Measurements from ENCODE around the gene UQCRC1.

Gene UQCRC1

DNA sequence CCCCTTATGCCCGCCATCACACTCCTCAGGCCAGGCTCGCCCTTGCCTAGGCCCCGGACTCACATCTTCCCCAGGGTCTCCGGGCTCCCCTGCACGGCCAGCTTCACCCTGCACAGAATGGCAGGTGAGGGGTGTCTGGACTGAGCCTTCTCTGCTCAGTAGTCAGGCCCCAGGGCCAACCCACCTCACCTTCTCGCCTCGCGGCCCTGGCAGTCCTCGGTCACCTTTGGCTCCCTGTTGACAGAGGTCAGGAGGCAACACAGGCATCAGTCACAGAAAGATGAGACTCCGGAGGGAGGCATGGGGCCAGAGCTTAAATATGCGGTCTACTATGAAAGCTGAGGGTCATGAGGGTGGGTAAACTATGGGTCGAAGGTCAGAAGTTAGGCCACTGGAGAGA lies 37.5 kb downstream of the UQCRC1 start:
- no peak for DNase-seq (ENCODE audit: low spot score)

GRCh38 chr3:48569808-48570450 lies 39.5 kb downstream of the UQCRC1 start:
- DNase-seq (ENCODE audit: low spot score) = no peak

DNA sequence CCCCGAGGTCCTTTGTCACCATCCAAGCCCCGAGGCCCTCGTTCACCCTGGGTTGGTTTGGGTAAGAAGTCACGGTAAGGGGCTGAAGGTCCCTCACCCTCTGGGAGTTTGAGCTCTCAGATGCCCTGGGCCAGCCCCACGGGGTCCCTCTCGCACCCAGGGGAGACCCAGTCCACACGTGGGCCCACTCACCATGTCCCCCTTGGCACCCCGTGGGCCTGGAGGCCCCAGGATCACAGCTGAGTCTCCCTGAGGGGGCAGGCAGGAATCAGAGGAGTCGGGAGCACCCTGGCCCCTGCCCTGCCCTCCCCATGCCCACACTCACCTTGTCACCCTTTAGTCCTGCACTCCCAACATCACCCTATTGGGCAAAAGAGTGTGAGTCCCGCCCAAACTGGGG lies 40.0 kb downstream of the UQCRC1 start:
- no peak for DNase-seq (ENCODE audit: low spot score)

GRCh38 chr3:48568476-48568875 lies 41.0 kb downstream of the UQCRC1 start:
- DNase-seq (ENCODE audit: low spot score) = no peak

- DNase-seq (ENCODE audit: low spot score) = no peak
Measured at GRCh38 chr3:48567500-48567899, 41.9 kb downstream of the UQCRC1 start.

DNA sequence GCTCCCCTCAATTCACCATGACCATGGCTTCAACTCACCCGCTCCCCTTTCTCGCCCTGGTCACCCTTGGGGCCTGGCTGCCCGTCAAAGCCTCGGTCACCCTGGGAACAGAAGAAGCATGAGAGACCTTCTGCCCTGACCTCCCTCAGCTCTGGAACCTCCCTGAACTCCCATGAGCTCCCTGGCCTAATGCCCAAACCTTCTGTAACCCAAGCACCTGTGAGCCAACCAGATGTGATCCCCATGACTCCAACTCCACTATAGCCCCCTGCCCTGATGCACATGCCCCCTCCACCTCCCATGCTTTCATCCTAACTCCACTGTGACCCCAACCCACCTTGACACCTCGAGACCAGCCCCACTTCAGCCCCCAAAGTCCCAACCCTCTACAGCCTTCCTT lies 42.4 kb downstream of the UQCRC1 start:
- DNase-seq (ENCODE audit: low spot score) = no peak

GRCh38 chr3:48566401-48566760 lies 43.1 kb downstream of the UQCRC1 start:
- DNase-seq (ENCODE audit: low spot score) = no peak

DNA sequence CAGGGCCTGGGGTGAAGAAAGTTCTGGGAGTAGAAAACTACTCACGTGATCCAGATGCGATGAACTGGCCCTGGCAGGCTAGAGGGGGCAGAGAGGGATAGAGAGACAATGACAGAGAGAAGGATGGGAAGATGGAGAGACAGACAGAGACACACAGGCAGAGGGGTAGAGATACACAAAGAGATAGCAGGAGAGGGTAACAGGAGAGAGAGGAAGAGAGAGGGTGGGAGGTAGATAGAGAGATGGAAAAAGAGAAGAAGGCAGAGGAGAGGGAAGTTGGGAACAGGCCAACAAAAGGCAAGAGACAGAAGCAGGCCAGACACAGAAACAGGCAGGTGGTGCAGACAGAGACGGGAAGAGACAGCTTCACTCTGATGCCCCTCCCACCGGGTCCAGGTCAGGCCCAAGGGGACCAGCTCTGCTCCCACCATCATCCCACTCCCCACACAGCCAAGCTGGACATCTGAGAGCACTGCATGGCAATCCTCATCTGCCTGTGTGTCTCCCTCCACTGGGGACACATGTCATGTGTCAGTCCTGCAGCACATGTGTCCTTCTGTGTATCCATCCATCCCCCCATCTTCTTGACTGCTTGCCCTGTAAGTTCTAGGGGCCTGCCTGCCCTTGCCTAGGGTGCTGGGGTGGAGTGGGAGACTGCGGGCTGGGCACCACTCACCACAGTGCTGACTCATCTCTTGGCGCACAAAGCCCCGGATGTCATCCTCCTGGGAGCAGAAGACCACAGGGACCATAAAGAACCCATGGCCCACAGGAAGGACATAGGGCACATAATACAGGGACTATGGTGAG lies 43.6 kb downstream of the UQCRC1 start:
- DNase-seq (ENCODE audit: low spot score) = no peak

- DNase-seq (ENCODE audit: low spot score) = no peak
Measured at GRCh38 chr3:48565186-48565585, 44.3 kb downstream of the UQCRC1 start.

- no peak for DNase-seq (ENCODE audit: low spot score)
Measured at GRCh38 chr3:48564667-48565066, 44.8 kb downstream of the UQCRC1 start.

- no peak for DNase-seq (ENCODE audit: low spot score)
Measured at GRCh38 chr3:48564022-48564421, 45.4 kb downstream of the UQCRC1 start.

GRCh38 chr3:48563382-48563918 lies 46.0 kb downstream of the UQCRC1 start, which contains the start of gene UCN2:
TSS of gene UCN2 (minus strand) at chr3:48563781. CDS start at chr3:48563124, 657 bp downstream.
- DNase-seq (ENCODE audit: low spot score) = no peak

- DNase-seq (ENCODE audit: low spot score) = no peak
Measured at GRCh38 chr3:48562367-48563095, 46.9 kb downstream of the UQCRC1 start.

- DNase-seq (ENCODE audit: low spot score) = no peak
Measured at GRCh38 chr3:48561045-48561736, 48.3 kb downstream of the UQCRC1 start.

DNA sequence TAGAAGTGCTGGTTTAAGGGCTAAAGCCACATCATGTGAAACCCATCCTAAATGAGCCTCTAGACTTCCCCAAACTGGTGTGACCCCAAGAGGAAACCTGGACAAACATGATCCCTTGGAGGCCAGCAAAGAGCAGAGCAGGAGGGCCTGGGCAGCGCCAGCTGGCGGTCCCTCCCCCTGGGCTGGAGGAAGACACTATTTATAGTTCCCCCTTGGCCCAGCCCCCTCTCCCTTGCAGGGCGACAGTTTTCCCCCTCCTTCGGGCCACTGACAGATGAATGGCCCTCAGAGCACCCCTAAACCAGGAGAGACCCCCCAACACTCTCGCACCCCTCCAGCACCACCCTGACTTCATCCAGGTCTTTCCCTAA lies 48.8 kb downstream of the UQCRC1 start:
- DNase-seq (ENCODE audit: low spot score) = no peak

DNA sequence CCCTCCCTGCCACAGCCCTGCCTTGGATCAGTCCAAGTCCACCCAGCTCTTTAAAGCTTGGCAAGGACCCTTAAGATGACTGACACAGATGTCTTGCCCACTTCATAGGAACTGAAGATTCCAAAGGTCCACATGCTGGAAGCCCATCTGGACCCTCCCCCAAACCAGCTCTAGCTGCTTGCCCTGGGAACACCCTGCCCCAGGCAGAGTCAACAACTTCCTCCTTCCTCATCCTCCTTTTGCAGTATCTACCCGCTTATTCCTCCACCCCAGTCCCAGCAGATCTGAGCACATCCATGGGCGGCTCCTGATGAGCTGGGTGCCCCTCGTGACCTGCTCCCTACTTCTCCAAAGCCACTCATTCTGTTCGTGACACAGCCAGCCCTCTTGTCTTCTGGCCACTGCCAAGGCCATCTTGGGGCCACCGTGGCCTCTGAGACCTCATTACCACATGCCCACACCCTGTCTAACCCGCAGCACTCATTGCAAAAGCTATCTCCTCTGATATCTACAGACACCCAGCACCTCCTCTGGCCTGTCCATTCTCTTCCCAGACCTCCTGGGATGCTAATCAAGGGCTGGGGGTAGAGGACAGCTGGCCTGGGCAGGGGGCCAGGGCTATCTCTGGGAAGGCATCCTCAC lies 50.8 kb downstream of the UQCRC1 start:
- DNase-seq (ENCODE audit: low spot score) = no peak

- DNase-seq (ENCODE audit: low spot score) = peak; percentile 99
Measured at GRCh38 chr3:48556796-48557626, 52.4 kb downstream of the UQCRC1 start, which contains the start of gene PFKFB4. TSS of gene PFKFB4 (minus strand) at chr3:48556803. CDS start at chr3:48556777, 26 bp downstream.

DNA sequence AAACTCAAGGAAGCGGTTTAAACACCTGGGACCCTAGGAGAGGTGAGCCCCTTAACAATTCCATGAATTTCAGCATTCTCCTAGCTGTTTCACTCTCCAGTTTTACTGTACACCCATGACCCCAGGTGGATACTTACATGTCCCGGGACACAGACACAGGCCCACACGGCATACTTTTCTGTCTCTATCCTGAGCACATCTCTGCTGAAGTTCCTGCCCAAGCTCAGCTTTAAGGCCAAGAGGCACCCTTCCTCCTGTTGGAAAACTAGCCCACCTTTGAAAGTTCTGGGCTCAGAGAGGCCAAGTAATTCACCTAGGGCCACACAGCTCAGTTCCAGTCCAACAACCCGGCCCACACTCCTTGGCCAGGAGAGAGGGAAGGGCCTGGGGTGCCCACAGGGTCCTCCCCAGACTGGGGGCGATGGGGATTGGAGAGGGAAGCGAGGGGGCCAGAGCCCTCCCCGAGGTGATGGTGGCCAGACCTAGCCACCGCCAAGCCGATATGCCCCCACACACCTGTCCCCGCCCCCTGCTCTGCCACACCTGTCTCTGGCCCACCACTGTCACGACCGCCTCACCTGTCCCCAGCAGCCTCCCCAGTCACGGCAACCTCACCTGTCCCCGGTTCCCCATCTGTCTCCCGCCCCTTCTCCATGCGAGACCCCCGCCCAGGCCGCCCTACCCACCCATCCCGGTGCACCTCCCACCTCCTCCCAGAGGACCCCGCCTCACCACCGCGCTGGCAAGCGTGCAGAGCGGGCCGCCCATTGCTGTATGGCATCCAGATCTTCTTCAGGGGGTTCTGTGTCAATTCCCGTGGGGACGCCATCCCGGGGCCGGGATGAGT lies 53.3 kb downstream of the UQCRC1 start:
- no peak for DNase-seq (ENCODE audit: low spot score)

GRCh38 chr3:48555231-48555948 lies 54.1 kb downstream of the UQCRC1 start:
- no peak for DNase-seq (ENCODE audit: low spot score)
